Stimulated activated naive B cell treated with anti-CD40 and anti-IgM and Interleukin-4, amounts not matched to agents 10 μg/mL and 1 μg/mL and 100 μg/mL, for 72 hours (primary cell): ENCODE measurements around the gene FHL5.

Source experiments
- ATAC-seq, 2 donors: fragments of 150-1000 bp; cut with Tn5 transposase; replicated peaks; 2 replicates each; pipeline ENCODE4 v1.10.0; 2021; ENCODE audit warnings: moderate library complexity in 1 of 2
- DNase-seq: peaks from one replicate; pipeline ENCODE4 v3.0.0; 2021
- H3K27ac Mint-ChIP-seq: one replicate; pipeline ENCODE4 v1.8.0; 2022; ENCODE audit warnings: mild to moderate bottlenecking, mixed read lengths
- H3K27me3 Mint-ChIP-seq, 2 donors: one replicate each; pipeline ENCODE4 v1.8.0; 2022; ENCODE audit warnings: mixed read lengths in 2 of 2
- H3K36me3 Mint-ChIP-seq, 2 donors: one replicate each; pipeline ENCODE4 v1.8.0; 2022; ENCODE audit warnings: mixed read lengths in 2 of 2, mild to moderate bottlenecking in 1 of 2
- H3K4me1 Mint-ChIP-seq, 2 donors: one replicate each; pipeline ENCODE4 v1.8.0; 2022; ENCODE audit warnings: mixed read lengths in 2 of 2, mild to moderate bottlenecking in 1 of 2
- H3K4me3 Mint-ChIP-seq, 2 donors: one replicate each; pipeline ENCODE4 v1.8.0; 2022; ENCODE audit warnings: mild to moderate bottlenecking in 2 of 2, mixed read lengths in 2 of 2, moderate library complexity in 1 of 2
- H3K9me3 Mint-ChIP-seq, 2 donors: one replicate each; pipeline ENCODE4 v1.8.0; 2022; ENCODE audit warnings: mixed read lengths in 2 of 2, mild to moderate bottlenecking in 1 of 2

The FHL5 gene

DNA sequence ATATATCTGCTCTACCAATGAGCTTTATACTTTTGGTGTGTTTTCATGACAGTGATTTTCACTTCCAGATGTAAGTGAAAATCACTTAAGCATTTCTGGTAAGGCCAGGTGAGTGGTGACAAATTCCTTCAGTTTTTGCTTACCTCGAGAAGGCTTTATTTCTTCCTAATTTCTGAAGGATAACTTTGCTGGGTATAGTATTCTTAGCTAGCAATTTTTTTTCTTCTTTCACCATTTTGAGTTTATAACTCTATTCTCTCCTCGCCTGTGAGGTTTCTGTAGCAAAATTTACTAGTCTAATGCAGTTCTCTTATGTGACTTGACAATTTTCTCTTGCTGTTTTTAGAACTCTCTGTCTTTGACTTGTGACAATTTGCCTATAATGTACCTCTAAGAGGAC, 7.1 kb downstream of the FHL5 start:
- H3K4me1 Mint-ChIP-seq: no peaks in the 10 kb centered on the region
- ATAC-seq (no peak), DNase-seq (no peak)
- H3K9me3 Mint-ChIP-seq: peaks cover 22 to 35% of the 10 kb centered on the region in 2 donors
- no peak overlapping the region for H3K27ac Mint-ChIP-seq
- H3K4me3 Mint-ChIP-seq: no peak overlapping the region
- peaks cover 28 to 38% of the 10 kb centered on the region in 2 donors for H3K27me3 Mint-ChIP-seq
- no peaks in the 10 kb centered on the region for H3K36me3 Mint-ChIP-seq

GRCh38 chr6:96571551-96571950, 8.6 kb downstream of the FHL5 start:
- H3K36me3 Mint-ChIP-seq: no peaks in the 10 kb centered on the region
- peaks cover 30 to 41% of the 10 kb centered on the region in 2 donors for H3K27me3 Mint-ChIP-seq
- H3K4me1 Mint-ChIP-seq: no peaks in the 10 kb centered on the region
- DNase-seq (no peak), ATAC-seq (no peak)
- H3K4me3 Mint-ChIP-seq: no peak overlapping the region
- no peak overlapping the region for H3K27ac Mint-ChIP-seq
- peaks cover 22 to 31% of the 10 kb centered on the region in 2 donors for H3K9me3 Mint-ChIP-seq

DNA sequence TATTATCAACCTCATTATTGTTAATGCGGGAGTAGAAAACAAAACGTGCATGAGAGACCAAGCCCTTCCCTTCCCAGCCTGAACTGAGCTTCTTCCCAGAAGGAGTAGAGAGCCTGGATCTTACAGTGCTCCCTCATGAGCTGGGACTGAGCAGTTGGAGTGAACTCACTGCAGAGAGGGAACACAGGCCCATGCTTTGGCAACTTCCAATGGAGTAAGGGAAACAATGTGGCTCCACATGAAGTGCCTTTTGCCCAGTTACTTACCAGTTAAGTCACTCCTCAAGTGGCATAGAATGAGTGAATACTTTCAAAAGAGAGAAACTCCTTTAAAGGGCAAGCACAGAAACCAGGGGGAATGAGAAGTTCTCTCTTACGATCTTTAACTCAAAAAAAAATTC, 12.4 kb downstream of the FHL5 start:
- Mint-ChIP-seq H3K4me3 (no peak overlapping the region), H3K27ac (no peak overlapping the region), H3K9me3 (peaks cover 9 to 16% of the 10 kb centered on the region in 2 donors), H3K27me3 (peaks cover 18 to 31% of the 10 kb centered on the region in 2 donors), H3K36me3 (no peaks in the 10 kb centered on the region), H3K4me1 (no peaks in the 10 kb centered on the region)
- ATAC-seq (no peak), DNase-seq (no peak)

DNA sequence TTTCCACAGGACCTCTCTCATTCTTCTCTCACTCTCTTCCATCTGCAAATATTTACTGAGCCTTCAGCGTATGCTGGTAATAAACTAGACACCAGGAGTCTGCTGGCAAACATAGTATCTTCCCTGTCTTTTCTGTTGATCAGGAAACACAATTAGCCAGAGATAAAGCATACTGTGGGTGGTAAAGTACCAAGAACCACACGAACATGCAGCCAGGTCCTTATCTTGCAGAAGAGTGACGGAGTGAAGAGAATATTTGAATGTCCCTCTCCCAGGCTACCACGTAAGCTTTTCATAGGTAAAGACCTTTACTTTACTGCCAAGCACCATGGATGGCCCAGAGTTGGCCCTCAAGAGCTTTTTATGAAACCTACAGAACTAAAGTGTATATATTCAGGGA, 13.3 kb downstream of the FHL5 start:
- H3K27me3 Mint-ChIP-seq: peaks cover 18 to 31% of the 10 kb centered on the region in 2 donors
- H3K4me3 Mint-ChIP-seq: no peak overlapping the region
- DNase-seq (no peak), ATAC-seq (no peak)
- H3K9me3 Mint-ChIP-seq: peaks cover 4 to 8% of the 10 kb centered on the region in 2 donors
- H3K36me3 Mint-ChIP-seq: no peaks in the 10 kb centered on the region
- no peaks in the 10 kb centered on the region for H3K4me1 Mint-ChIP-seq
- H3K27ac Mint-ChIP-seq: no peak overlapping the region

- H3K36me3 Mint-ChIP-seq: no peaks in the 10 kb centered on the region
- H3K27me3 Mint-ChIP-seq: peaks cover 10 to 23% of the 10 kb centered on the region in 2 donors
- H3K4me1 Mint-ChIP-seq: no peaks in the 10 kb centered on the region
- ATAC-seq (no peak), DNase-seq (no peak)
- H3K27ac Mint-ChIP-seq: no peak overlapping the region
- no peak overlapping the region for H3K4me3 Mint-ChIP-seq
- H3K9me3 Mint-ChIP-seq: no peaks in the 10 kb centered on the region
Measured at GRCh38 chr6:96582021-96582420, 19.1 kb downstream of the FHL5 start.

GRCh38 chr6:96582436-96582835, 19.5 kb downstream of the FHL5 start:
- no peaks in the 10 kb centered on the region for H3K36me3 Mint-ChIP-seq
- H3K27me3 Mint-ChIP-seq: peaks cover 6 to 19% of the 10 kb centered on the region in 2 donors
- no peak overlapping the region for H3K4me3 Mint-ChIP-seq
- no peak overlapping the region for H3K27ac Mint-ChIP-seq
- ATAC-seq (no peak), DNase-seq (no peak)
- no peaks in the 10 kb centered on the region for H3K4me1 Mint-ChIP-seq
- no peaks in the 10 kb centered on the region for H3K9me3 Mint-ChIP-seq

GRCh38 chr6:96604420-96604819, 41.5 kb downstream of the FHL5 start:
- DNase-seq (no peak), ATAC-seq (no peak)
- Mint-ChIP-seq H3K9me3 (no peaks in the 10 kb centered on the region), H3K36me3 (no peaks in the 10 kb centered on the region), H3K27me3 (peaks cover 17 to 27% of the 10 kb centered on the region in 2 donors), H3K27ac (no peak overlapping the region), H3K4me1 (peaks cover 0 to under 1% of the 10 kb centered on the region in 2 donors), H3K4me3 (no peak overlapping the region)

DNA sequence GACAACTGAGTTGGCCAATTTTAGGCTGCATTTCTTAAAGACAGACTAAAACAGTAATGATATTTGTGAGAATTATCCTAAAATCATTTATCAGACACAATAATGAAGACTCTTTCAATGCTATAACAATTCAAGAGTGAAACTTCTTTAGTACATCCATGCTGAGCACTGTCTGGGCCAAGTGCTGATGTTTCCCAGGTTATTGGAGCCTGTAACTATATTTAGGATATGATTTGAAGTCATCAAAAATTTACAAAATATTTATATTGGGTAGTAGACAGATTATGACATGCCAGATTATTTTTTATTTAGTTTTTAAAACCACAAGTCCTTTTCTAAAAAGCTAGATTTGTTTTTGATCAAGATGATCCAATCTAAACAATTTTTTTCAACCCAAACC, 45.1 kb downstream of the FHL5 start:
- no peaks in the 10 kb centered on the region for H3K9me3 Mint-ChIP-seq
- peaks cover 14 to 26% of the 10 kb centered on the region in 2 donors for H3K4me1 Mint-ChIP-seq
- DNase-seq (no peak), ATAC-seq (no peak)
- H3K27me3 Mint-ChIP-seq: peaks cover 5 to 7% of the 10 kb centered on the region in 2 donors
- no peaks in the 10 kb centered on the region for H3K36me3 Mint-ChIP-seq
- H3K4me3 Mint-ChIP-seq: no peak overlapping the region
- H3K27ac Mint-ChIP-seq: no peak overlapping the region

- peaks cover 14 to 26% of the 10 kb centered on the region in 2 donors for H3K4me1 Mint-ChIP-seq
- no peak overlapping the region for H3K4me3 Mint-ChIP-seq
- peaks cover 0 to 3% of the 10 kb centered on the region in 2 donors for H3K27me3 Mint-ChIP-seq
- ATAC-seq: peak; percentile 48 to 62
- no peaks in the 10 kb centered on the region for H3K36me3 Mint-ChIP-seq
- no peak overlapping the region for H3K27ac Mint-ChIP-seq
- H3K9me3 Mint-ChIP-seq: no peaks in the 10 kb centered on the region
- no peak for DNase-seq
Measured at GRCh38 chr6:96610019-96610418, 47.1 kb downstream of the FHL5 start.

GRCh38 chr6:96611342-96611991, 48.5 kb downstream of the FHL5 start:
- Mint-ChIP-seq H3K36me3 (no peaks in the 10 kb centered on the region), H3K9me3 (no peaks in the 10 kb centered on the region), H3K4me1 (peaks cover 14 to 26% of the 10 kb centered on the region in 2 donors), H3K27ac (no peak overlapping the region), H3K27me3 (peaks cover 0 to 6% of the 10 kb centered on the region in 2 donors), H3K4me3 (no peak overlapping the region)
- DNase-seq (no peak), ATAC-seq (peak; percentile 84 to 87)

DNA sequence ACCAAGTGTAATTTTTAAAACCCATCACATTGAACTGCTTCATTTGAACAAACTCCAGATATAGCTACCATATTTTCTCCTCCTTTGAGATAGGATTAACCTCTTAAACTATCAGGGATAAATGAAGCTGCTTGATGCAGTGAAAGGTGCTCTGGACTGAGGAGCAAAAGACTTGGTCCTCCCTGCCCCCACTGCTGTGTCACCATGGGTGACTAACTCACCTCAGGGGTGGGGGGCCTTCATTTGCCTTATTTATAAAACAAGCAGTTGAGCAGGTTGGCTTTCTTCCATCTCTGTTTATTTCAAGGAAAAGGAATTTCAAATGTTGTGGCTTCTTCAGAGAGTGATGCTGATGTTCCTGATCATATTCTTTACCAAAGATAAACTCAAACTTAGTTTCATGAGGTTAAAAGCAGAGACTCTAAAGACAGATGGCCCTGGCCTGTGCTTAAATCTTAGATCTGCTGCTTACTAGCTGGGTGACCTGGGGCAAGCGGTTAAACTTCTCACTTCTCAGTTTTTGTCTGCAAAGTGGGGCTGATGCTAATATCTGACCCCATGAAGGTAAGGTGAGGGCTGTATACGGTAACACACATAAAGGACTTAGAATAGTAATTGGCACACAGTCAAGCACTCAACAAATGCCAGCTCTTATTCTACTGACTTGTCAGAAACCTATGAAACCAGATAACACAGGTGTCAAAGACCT, 50.5 kb downstream of the FHL5 start:
- Mint-ChIP-seq H3K9me3 (no peaks in the 10 kb centered on the region), H3K4me3 (no peak overlapping the region), H3K27me3 (peaks cover 9 to 11% of the 10 kb centered on the region in 2 donors), H3K36me3 (no peaks in the 10 kb centered on the region), H3K4me1 (peaks cover 14 to 26% of the 10 kb centered on the region in 2 donors), H3K27ac (no peak overlapping the region)
- ATAC-seq (no peak), DNase-seq (no peak)

DNA sequence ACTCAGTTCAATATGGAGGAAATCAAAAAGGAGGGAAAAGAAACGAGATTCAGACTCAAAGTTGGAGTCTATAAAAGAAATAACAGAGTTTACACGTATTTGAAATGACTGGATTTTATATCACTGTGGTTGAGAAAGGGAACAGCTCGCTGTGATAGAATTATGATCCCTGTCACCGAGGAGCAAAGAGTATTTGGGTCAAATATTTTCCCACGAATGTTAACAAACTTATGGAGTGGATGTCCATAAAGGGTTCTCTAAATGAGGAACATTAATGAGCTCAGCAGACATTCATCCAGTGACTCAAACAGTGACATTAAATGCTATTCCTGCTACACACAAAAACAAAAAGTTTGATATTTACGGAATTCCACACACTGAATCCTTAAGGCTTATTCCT, 57.9 kb downstream of the FHL5 start:
- Mint-ChIP-seq H3K4me3 (no peak overlapping the region), H3K27me3 (peaks cover 14 to 24% of the 10 kb centered on the region in 2 donors), H3K27ac (no peak overlapping the region), H3K9me3 (no peaks in the 10 kb centered on the region), H3K4me1 (peaks cover 3 to 7% of the 10 kb centered on the region in 2 donors), H3K36me3 (no peaks in the 10 kb centered on the region)
- ATAC-seq (no peak), DNase-seq (no peak)

- Mint-ChIP-seq H3K27ac (no peak overlapping the region), H3K4me1 (peaks cover 3 to 7% of the 10 kb centered on the region in 2 donors), H3K4me3 (no peak overlapping the region), H3K36me3 (no peaks in the 10 kb centered on the region), H3K9me3 (no peaks in the 10 kb centered on the region), H3K27me3 (peaks cover 13 to 21% of the 10 kb centered on the region in 2 donors)
- DNase-seq (no peak), ATAC-seq (no peak)
Measured at GRCh38 chr6:96621983-96622382, 59.1 kb downstream of the FHL5 start.

- ATAC-seq: peak; percentile 63 to 69
Measured at GRCh38 chr6:96624957-96625356, 62.0 kb downstream of the FHL5 start.

GRCh38 chr6:96626759-96627364, 63.9 kb downstream of the FHL5 start:
- no peak overlapping the region for H3K27ac Mint-ChIP-seq
- peak; percentile 80 to 87 for ATAC-seq
- peaks cover 2 to 8% of the 10 kb centered on the region in 2 donors for H3K27me3 Mint-ChIP-seq
- DNase-seq: no peak
- H3K9me3 Mint-ChIP-seq: no peaks in the 10 kb centered on the region
- H3K36me3 Mint-ChIP-seq: no peaks in the 10 kb centered on the region
- no peak overlapping the region for H3K4me3 Mint-ChIP-seq
- peaks cover 3 to 7% of the 10 kb centered on the region in 2 donors for H3K4me1 Mint-ChIP-seq

More at GRCh38 chr6:96624957-96625356, 62.0 kb downstream of the FHL5 start:
- Mint-ChIP-seq H3K9me3 (no peaks in the 10 kb centered on the region), H3K27me3 (peaks cover 7 to 15% of the 10 kb centered on the region in 2 donors), H3K36me3 (no peaks in the 10 kb centered on the region), H3K4me1 (peaks cover 3 to 7% of the 10 kb centered on the region in 2 donors), H3K27ac (no peak overlapping the region), H3K4me3 (no peak overlapping the region)
- DNase-seq: no peak
